ENCODE results near the gene SCN3A. TPM values are rescaled to one million over a fixed set of nuclear protein-coding genes. Genes with fewer than 3 reads are reported as not detected.

Gene SCN3A
- total RNA-seq, 4 donors from 2014 or later: 0.62 to 5.7 (median 1.4) TPM

- Histone ChIP-seq H3K27me3 (no peaks in the 10 kb centered on the region), H3K4me1 (no peaks in the 10 kb centered on the region), H3K36me3 (no peaks in the 10 kb centered on the region), H3K9me3 (peaks cover 0 to 28% (median 0%) of the 10 kb centered on the region in 3 donors), H3K27ac (no peak overlapping the region), H3K4me3 (no peak overlapping the region)
- no peak for ATAC-seq
- WGBS, 2 donors (ENCODE audit: low coverage in 1 of 2): 53 to 71% methylated on average over 1 to 4 of the region's 4 CpGs
- TF ChIP-seq POLR2A (IDR thresholded peaks at IDR 0.05) (no peak), POLR2AphosphoS5 (IDR thresholded peaks at IDR 0.05) (no peak), EP300 (IDR thresholded peaks at IDR 0.05) (no peak), CTCF (IDR thresholded peaks at IDR 0.05) (no peak)
Observed at GRCh38 chr2:165079432-165079831, 124.4 kb downstream of the SCN3A start.

DNA sequence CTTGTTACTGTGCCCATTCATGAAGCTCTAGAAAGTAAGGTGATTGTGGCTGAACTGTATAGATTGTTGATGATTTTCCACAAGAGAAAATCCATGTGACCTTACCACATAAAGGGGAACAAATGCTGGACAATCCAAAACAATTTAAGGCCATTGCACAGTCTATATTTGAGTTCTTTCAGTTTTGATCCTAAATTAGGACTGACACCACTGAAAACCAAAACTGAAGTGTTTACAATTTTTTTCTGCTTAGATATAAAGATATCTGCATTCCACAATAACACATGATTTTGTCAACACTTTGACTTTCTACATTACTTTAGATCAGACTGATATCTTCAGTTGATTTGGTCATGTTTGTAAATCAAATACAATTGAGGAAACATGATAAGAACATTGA lies 124.9 kb downstream of the SCN3A start:
- H3K9me3 ChIP-seq: peaks cover 0 to 29% (median 0%) of the 10 kb centered on the region in 3 donors
- no peak for ATAC-seq
- no peak for TF ChIP-seq EP300 (IDR thresholded peaks at IDR 0.05)
- no peak for TF ChIP-seq POLR2AphosphoS5 (IDR thresholded peaks at IDR 0.05)
- no peak for TF ChIP-seq POLR2A (IDR thresholded peaks at IDR 0.05)
- no peak for TF ChIP-seq CTCF (IDR thresholded peaks at IDR 0.05)
- no peaks in the 10 kb centered on the region for H3K4me1 ChIP-seq
- no peak overlapping the region for H3K27ac ChIP-seq
- no peaks in the 10 kb centered on the region for H3K27me3 ChIP-seq
- H3K36me3 ChIP-seq: no peaks in the 10 kb centered on the region
- H3K4me3 ChIP-seq: no peak overlapping the region

GRCh38 chr2:165074884-165075283 lies 129.0 kb downstream of the SCN3A start:
- no peak for TF ChIP-seq POLR2AphosphoS5 (IDR thresholded peaks at IDR 0.05)
- no peak for TF ChIP-seq CTCF (IDR thresholded peaks at IDR 0.05)
- no peak for TF ChIP-seq POLR2A (IDR thresholded peaks at IDR 0.05)
- no peaks in the 10 kb centered on the region for H3K4me1 ChIP-seq
- peaks cover 0 to 13% (median 0%) of the 10 kb centered on the region in 3 donors for H3K9me3 ChIP-seq
- no peaks in the 10 kb centered on the region for H3K36me3 ChIP-seq
- no peak overlapping the region for H3K27ac ChIP-seq
- no peak overlapping the region for H3K4me3 ChIP-seq
- H3K27me3 ChIP-seq: no peaks in the 10 kb centered on the region
- no peak for ATAC-seq

GRCh38 chr2:165074323-165074722 lies 129.5 kb downstream of the SCN3A start:
- peaks cover 0 to 13% (median 0%) of the 10 kb centered on the region in 3 donors for H3K9me3 ChIP-seq
- no CpG with 5 or more reads among the region's 3 CpGs for WGBS, 2 donors (ENCODE audit: low coverage in 1 of 2)
- TF ChIP-seq EP300 (IDR thresholded peaks at IDR 0.05): no peak
- TF ChIP-seq POLR2AphosphoS5 (IDR thresholded peaks at IDR 0.05): no peak
- TF ChIP-seq CTCF (IDR thresholded peaks at IDR 0.05): no peak
- no peak for TF ChIP-seq POLR2A (IDR thresholded peaks at IDR 0.05)
- no peaks in the 10 kb centered on the region for H3K27me3 ChIP-seq
- no peak for ATAC-seq
- no peak overlapping the region for H3K27ac ChIP-seq
- no peaks in the 10 kb centered on the region for H3K4me1 ChIP-seq
- H3K4me3 ChIP-seq: no peak overlapping the region
- no peaks in the 10 kb centered on the region for H3K36me3 ChIP-seq

DNA sequence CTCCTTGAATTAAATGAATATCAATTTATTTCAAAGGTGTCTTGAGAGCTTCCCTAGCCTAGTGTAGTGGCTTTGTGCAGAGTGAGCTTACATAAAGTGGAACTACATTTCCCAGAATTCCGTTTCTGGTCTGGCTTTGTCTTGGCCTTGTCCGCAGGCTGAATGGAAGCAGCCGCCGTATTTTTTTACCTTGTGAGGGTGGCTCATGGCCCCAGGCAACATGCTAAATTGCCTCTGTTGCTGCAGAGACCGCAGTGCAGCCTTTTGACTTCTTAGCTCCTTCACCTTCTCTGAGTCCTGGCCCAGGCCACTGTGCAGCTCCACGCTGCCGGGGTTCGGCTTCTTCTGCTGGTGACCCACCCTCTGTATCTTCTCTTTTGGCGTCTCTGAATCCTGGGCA lies 133.8 kb downstream of the SCN3A start:
- WGBS, 2 donors (ENCODE audit: low coverage in 1 of 2): 82 to 95% methylated on average over 5 to 8 of the region's 9 CpGs

More for the DNA sequence above, 133.8 kb downstream of the SCN3A start:
- TF ChIP-seq EP300 (IDR thresholded peaks at IDR 0.05) (no peak), POLR2AphosphoS5 (IDR thresholded peaks at IDR 0.05) (no peak), POLR2A (IDR thresholded peaks at IDR 0.05) (no peak), CTCF (IDR thresholded peaks at IDR 0.05) (no peak)
- no peak for ATAC-seq
- Histone ChIP-seq H3K4me3 (no peak overlapping the region), H3K27me3 (no peaks in the 10 kb centered on the region), H3K27ac (no peak overlapping the region), H3K4me1 (peaks cover 0 to 11% (median 3%) of the 10 kb centered on the region in 3 donors), H3K9me3 (peaks cover 0 to 8% (median 0%) of the 10 kb centered on the region in 3 donors), H3K36me3 (no peaks in the 10 kb centered on the region)
